Measurements from ENCODE around the gene SHISA9. TPM values are rescaled to one million over a fixed set of nuclear protein-coding genes. Genes with fewer than 3 reads are reported as not detected.
A peak's percentile ranks its signal among the peaks of the same experiment; 100 is the strongest.
"Not testable (repeated sequence)": the region's sequence is repeated elsewhere in the genome, so short reads cannot be mapped to it uniquely, and the experiment has no call there.

The SHISA9 gene
- total RNA-seq, 2 donors from 2014 or later = 0.06 to 0.07 TPM

DNA sequence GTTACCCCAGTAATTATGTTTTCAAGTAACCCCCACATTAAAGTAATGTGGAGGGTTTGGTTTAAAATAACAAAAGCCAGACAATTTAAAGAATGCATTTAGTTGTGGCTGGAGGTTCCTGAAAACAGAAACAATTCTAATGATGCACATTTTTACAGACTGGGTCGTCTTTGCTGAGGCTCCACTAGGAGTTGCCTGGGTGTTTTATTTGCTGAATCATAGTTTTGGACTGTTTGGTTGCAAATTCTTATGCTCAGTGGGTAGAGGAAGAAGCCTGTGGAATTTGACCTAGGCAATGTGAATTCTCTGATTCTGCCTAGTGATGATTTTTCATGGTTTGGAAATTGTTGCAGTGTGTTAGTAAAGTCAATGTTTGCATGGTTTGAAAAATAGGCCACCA, 16.3 kb downstream of the SHISA9 start:
- DNase-seq (ENCODE audit: low spot score in 2 of 2) = no peak
- no peak overlapping the region for H3K27ac Mint-ChIP-seq
- no peaks in the 10 kb centered on the region for H3K9me3 Mint-ChIP-seq
- no peaks in the 10 kb centered on the region for H3K36me3 Mint-ChIP-seq
- ATAC-seq = no peak

DNA sequence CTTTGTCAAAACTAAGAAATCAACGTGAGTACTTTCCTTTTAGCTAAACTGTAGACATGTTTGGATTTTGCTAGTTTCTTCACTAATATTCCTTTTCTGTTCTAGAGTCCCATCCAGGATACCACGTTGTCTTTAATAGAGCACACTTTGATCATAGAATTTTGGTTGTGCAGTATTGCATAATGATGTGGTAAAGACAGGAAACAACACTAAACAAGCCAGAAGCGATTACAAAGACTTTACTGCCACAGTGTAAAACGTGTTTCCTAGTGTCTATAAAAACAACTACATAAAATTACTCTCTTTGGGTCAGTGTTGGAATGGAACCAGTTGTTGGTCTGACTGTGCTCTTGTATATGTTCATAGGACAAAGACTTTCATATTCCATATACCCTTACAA, 19.3 kb downstream of the SHISA9 start:
- DNase-seq (ENCODE audit: low spot score in 2 of 2) (no peak), ATAC-seq (no peak)
- no peaks in the 10 kb centered on the region for H3K9me3 Mint-ChIP-seq
- no peak overlapping the region for H3K27ac Mint-ChIP-seq
- no peaks in the 10 kb centered on the region for H3K36me3 Mint-ChIP-seq

GRCh38 chr16:12923640-12924039, 22.2 kb downstream of the SHISA9 start:
- not testable (repeated sequence) for H3K36me3 Mint-ChIP-seq

GRCh38 chr16:12925026-12925800, 23.8 kb downstream of the SHISA9 start:
- ATAC-seq = no peak
- Mint-ChIP-seq H3K27ac (no peak overlapping the region), H3K9me3 (no peaks in the 10 kb centered on the region), H3K36me3 (no peaks in the 10 kb centered on the region)
- DNase-seq (ENCODE audit: low spot score in 2 of 2) = no peak

More at GRCh38 chr16:12923640-12924039, 22.2 kb downstream of the SHISA9 start:
- H3K27ac Mint-ChIP-seq = peak overlapping the region in 1 of 2 donors; percentile 52
- not testable (repeated sequence) for DNase-seq (ENCODE audit: low spot score in 2 of 2); ATAC-seq; H3K9me3 Mint-ChIP-seq

DNA sequence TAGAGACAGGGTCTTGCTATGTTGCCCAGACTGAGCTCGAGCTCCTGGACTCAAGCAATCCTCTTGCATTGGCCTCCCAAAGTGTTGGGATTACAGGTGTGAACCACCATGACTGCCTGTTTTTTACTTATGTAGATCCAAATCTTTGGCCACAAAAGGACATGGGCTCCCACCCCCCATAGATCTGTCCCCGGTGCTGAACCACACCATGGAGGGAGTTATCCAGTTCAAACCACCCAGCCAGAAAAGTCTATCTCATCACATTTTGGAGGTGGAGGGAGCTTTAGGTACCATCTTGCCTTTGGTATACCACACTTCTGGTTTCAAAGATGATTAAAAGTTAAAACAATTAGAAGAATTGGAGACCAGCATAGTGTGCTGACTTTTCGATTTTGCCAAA, 26.2 kb downstream of the SHISA9 start:
- no peak overlapping the region for H3K27ac Mint-ChIP-seq
- no peaks in the 10 kb centered on the region for H3K36me3 Mint-ChIP-seq
- no peak for DNase-seq (ENCODE audit: low spot score in 2 of 2)
- peaks cover 0 to 3% of the 10 kb centered on the region in 2 donors for H3K9me3 Mint-ChIP-seq
- ATAC-seq = no peak

DNA sequence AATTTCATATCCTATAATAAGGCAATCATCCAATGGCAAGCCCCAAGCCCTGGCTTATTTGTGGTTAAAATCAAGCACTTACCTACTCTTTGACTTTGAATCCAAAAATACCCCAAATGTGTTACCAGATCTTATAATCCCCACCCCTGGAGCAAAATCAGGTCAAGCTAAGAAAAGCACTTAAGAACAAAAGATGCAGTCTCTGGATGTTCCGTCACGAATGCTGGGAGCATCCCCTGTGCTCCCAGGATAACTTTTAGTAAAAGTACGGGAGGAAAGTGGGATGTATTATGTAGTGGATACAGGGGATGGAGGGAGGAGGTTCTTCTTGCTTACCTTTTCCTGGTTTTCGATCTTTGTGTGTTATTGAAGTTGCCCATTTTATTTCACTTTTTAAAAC, 29.5 kb downstream of the SHISA9 start:
- no peaks in the 10 kb centered on the region for H3K36me3 Mint-ChIP-seq
- peaks cover 0 to 3% of the 10 kb centered on the region in 2 donors for H3K9me3 Mint-ChIP-seq
- no peak for DNase-seq (ENCODE audit: low spot score in 2 of 2)
- ATAC-seq = no peak
- H3K27ac Mint-ChIP-seq = no peak overlapping the region

- Mint-ChIP-seq H3K9me3 (peaks cover 0 to 2% of the 10 kb centered on the region in 2 donors), H3K36me3 (no peaks in the 10 kb centered on the region), H3K27ac (no peak overlapping the region)
- DNase-seq (ENCODE audit: low spot score in 2 of 2) = no peak
- no peak for ATAC-seq
Observed at GRCh38 chr16:12936391-12936790, 35.0 kb downstream of the SHISA9 start.

- Mint-ChIP-seq H3K27ac (no peak overlapping the region), H3K9me3 (peaks cover 0 to 8% of the 10 kb centered on the region in 2 donors), H3K36me3 (no peaks in the 10 kb centered on the region)
- no peak for ATAC-seq
- no peak for DNase-seq (ENCODE audit: low spot score in 2 of 2)
Observed at GRCh38 chr16:12941896-12942295, 40.5 kb downstream of the SHISA9 start.

GRCh38 chr16:12942861-12943260, 41.5 kb downstream of the SHISA9 start:
- no peaks in the 10 kb centered on the region for H3K36me3 Mint-ChIP-seq
- peaks cover 0 to 11% of the 10 kb centered on the region in 2 donors for H3K9me3 Mint-ChIP-seq
- no peak overlapping the region for H3K27ac Mint-ChIP-seq
- no peak for ATAC-seq
- DNase-seq (ENCODE audit: low spot score in 2 of 2) = no peak

DNA sequence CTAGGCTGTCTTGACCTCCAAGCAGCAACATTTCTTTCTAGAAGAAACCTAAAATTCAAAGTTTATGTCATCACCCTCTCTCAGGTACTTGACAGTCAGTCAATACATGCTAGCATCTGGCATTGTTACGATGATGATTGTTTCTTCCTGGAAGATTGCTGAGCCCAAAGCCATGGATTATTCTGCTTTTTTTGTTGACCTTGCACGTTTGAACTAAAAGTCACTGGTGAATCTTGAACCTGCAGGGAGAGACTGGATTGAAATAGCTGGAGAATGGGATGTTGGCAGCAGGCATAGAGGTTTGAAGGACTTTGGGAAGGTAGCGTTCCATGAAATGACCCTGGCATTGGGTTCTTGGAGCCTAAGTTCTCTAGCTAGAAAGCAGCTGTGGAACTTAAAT, 42.9 kb downstream of the SHISA9 start:
- no peak for DNase-seq (ENCODE audit: low spot score in 2 of 2)
- Mint-ChIP-seq H3K36me3 (no peaks in the 10 kb centered on the region), H3K27ac (no peak overlapping the region), H3K9me3 (peaks cover 0 to 11% of the 10 kb centered on the region in 2 donors)
- ATAC-seq = no peak

GRCh38 chr16:12951392-12951791, 50.0 kb downstream of the SHISA9 start:
- DNase-seq (ENCODE audit: low spot score in 2 of 2) = no peak
- no peak overlapping the region for H3K27ac Mint-ChIP-seq
- peaks cover 0 to 5% of the 10 kb centered on the region in 2 donors for H3K36me3 Mint-ChIP-seq
- peaks cover 6% of the 10 kb centered on the region in 2 donors for H3K9me3 Mint-ChIP-seq
- no peak for ATAC-seq

DNA sequence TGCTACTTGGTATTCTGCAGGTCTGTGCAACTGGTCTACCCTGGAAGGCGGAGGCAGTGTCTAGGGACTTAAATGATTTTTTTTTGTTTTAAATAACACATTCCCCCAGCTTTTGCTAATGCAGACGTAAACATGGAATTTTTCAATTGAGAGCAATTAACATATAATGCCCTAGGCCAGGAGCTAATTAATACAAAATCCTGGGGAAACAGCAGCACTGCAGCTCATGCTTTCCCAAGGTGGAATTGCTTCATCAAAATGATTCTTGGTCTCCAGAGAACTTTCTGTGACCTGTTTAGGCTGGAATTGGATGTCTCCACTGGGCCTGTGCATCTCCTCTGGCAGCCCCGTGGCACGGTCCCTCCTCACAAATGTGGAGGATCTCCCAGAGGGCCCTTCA, 50.6 kb downstream of the SHISA9 start:
- Mint-ChIP-seq H3K36me3 (peaks cover 0 to 5% of the 10 kb centered on the region in 2 donors), H3K27ac (no peak overlapping the region), H3K9me3 (peaks cover 6% of the 10 kb centered on the region in 2 donors)
- DNase-seq (ENCODE audit: low spot score in 2 of 2) (no peak), ATAC-seq (no peak)

DNA sequence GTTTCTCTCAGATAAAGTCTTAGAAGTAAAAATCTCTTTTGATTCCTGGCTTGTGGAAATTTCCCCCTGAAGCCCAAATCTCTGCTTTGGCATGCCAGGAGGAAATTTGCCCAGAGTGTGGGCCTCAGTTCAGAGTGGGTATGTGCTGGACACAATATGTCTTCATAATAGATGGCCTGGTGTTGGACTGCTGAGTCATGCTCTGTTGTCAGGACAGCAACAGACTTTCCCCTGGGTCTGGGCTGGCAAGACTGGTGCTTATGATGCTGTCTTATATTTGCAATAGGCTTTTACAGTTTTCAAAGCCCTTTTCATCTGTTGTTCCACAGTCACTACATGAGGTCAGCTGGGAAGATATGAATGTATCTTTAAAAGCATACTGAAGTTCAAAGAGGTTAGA, 57.0 kb downstream of the SHISA9 start:
- H3K27ac Mint-ChIP-seq = no peak overlapping the region
- ATAC-seq (no peak), DNase-seq (ENCODE audit: low spot score in 2 of 2) (no peak)
- H3K9me3 Mint-ChIP-seq = peaks cover 5 to 9% of the 10 kb centered on the region in 2 donors
- H3K36me3 Mint-ChIP-seq = peaks cover 0 to 4% of the 10 kb centered on the region in 2 donors

GRCh38 chr16:12959072-12959471, 57.7 kb downstream of the SHISA9 start:
- Mint-ChIP-seq H3K27ac (no peak overlapping the region), H3K36me3 (peaks cover 0 to 4% of the 10 kb centered on the region in 2 donors), H3K9me3 (peaks cover 5 to 9% of the 10 kb centered on the region in 2 donors)
- no peak for DNase-seq (ENCODE audit: low spot score in 2 of 2)
- no peak for ATAC-seq

DNA sequence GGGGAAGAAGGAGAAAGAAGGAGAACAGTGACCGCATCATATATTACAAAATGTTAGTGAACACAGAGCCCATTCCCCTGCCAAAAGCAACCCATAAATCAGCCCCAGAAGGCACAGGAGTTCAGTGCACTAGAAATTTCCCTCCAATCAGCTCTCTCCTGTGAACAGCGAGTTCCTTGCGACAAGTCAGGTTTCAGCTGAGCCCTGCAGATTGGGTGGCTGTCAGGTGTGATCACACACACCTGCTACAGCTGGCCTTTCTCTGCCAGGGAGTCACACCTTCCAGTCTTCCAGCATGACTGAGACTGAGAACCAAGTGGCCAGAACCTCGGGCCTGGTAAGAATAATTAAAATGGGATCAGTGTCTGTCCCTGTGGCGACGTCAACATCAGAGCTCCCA, 60.2 kb downstream of the SHISA9 start:
- no peak for ATAC-seq
- H3K36me3 Mint-ChIP-seq = peaks cover 0 to 4% of the 10 kb centered on the region in 2 donors
- peaks cover 5 to 9% of the 10 kb centered on the region in 2 donors for H3K9me3 Mint-ChIP-seq
- DNase-seq (ENCODE audit: low spot score in 2 of 2) = no peak
- no peak overlapping the region for H3K27ac Mint-ChIP-seq

GRCh38 chr16:12964461-12964860, 63.1 kb downstream of the SHISA9 start:
- peaks cover 5 to 9% of the 10 kb centered on the region in 2 donors for H3K9me3 Mint-ChIP-seq
- DNase-seq (ENCODE audit: low spot score in 2 of 2) (no peak), ATAC-seq (no peak)
- peaks cover 0 to 4% of the 10 kb centered on the region in 2 donors for H3K36me3 Mint-ChIP-seq
- no peak overlapping the region for H3K27ac Mint-ChIP-seq

DNA sequence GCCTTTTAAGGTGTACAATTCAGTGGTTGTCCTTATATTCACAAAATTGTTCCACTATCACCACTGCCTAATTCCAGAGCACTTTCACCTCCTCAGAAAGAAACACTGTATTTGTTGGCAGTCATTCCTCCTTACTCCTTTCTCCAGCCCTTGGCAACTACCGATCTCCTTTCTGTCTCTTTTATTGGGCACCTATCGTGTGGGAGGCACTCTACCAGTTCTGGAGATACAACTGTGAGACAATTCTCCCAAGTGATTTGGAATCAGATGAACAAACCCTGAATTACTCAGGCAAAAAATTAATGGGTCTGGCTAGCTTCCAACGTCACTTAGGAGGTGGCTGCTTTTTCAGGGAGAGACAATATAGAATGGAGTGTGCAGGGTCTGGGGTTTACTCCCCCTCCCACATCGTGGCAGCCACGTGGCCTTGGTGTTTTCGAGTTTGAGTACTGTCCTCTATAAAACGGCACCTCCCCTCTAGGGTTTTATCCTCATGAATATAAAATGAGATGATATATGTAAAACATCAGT, 63.9 kb downstream of the SHISA9 start:
- Mint-ChIP-seq H3K36me3 (peaks cover 0 to 4% of the 10 kb centered on the region in 2 donors), H3K9me3 (peaks cover 5 to 9% of the 10 kb centered on the region in 2 donors), H3K27ac (no peak overlapping the region)
- DNase-seq (ENCODE audit: low spot score in 2 of 2) (no peak), ATAC-seq (no peak)

- Mint-ChIP-seq H3K27ac (no peak overlapping the region), H3K9me3 (peaks cover 0 to under 1% of the 10 kb centered on the region in 2 donors), H3K36me3 (no peaks in the 10 kb centered on the region)
- no peak for ATAC-seq
- no peak for DNase-seq (ENCODE audit: low spot score in 2 of 2)
Observed at GRCh38 chr16:12971241-12971640, 69.8 kb downstream of the SHISA9 start.

Data from activated naive CD4-positive, alpha-beta T cell treated with anti-CD3 and anti-CD28 coated beads, Interleukin-2, amount 50 U/mL, for 72 hours (primary cell).